Omental fat pad (tissue), 4 donors: ENCODE data around the gene A2M. TPM values are rescaled to one million over a fixed set of nuclear protein-coding genes. Genes with fewer than 3 reads are reported as not detected.

ENCODE experiments used
- ATAC-seq: fragments of 150-250 bp; one replicate; pipeline ENCODE4 v1.9.1; 2016; ENCODE audit warnings: mild to moderate bottlenecking, moderate library complexity; ENCODE audit not compliant: low FRiP score
- DNase-seq: peaks from one replicate; pipeline ENCODE4 v3.0.0-alpha.2; 2019; ENCODE audit warnings: low spot score
- CTCF ChIP-seq, 3 donors: fragments of 450-650 bp; IDR thresholded peaks; one replicate each; pipeline ENCODE4 v1.5.1; 2016 to 2017; ENCODE audit warnings: antibody characterized with exemption in 3 of 3, mild to moderate bottlenecking in 3 of 3, moderate library complexity in 2 of 3
- total RNA-seq, 4 donors: library from RNA; depleted of rRNA; stranded (reverse); fragments of >200 nt; gene quantifications; one replicate each; pipeline ENCODE4 v1.1.0, GENCODE V29; 2016

Gene A2M
- total RNA-seq, 4 donors from 2014 or later, result 178 to 694 (median 529) TPM

- DNase-seq (no peak), ATAC-seq (no peak)
- TF ChIP-seq CTCF (IDR thresholded peaks at IDR 0.05), result no peak
These were observed 64.6 kb downstream of the A2M start for GRCh38 chr12:9051158-9051550.

GRCh38 chr12:9050521-9051157, 65.1 kb downstream of the A2M start:
- no peak for DNase-seq
- TF ChIP-seq CTCF (IDR thresholded peaks at IDR 0.05), result no peak
- no peak for ATAC-seq

- no peak for ATAC-seq
These were observed 66.1 kb downstream of the A2M start for GRCh38 chr12:9049520-9050133.

GRCh38 chr12:9048930-9049329, 66.8 kb downstream of the A2M start:
- TF ChIP-seq CTCF (IDR thresholded peaks at IDR 0.05), result no peak
- DNase-seq, result no peak
- ATAC-seq, result no peak

More at GRCh38 chr12:9049520-9050133, 66.1 kb downstream of the A2M start:
- no peak for DNase-seq
- TF ChIP-seq CTCF (IDR thresholded peaks at IDR 0.05), result no peak

GRCh38 chr12:9047105-9047504, 68.6 kb downstream of the A2M start:
- TF ChIP-seq CTCF (IDR thresholded peaks at IDR 0.05), result no peak
- no peak for DNase-seq
- no peak for ATAC-seq

GRCh38 chr12:9043766-9044165, 72.0 kb downstream of the A2M start:
- no peak for TF ChIP-seq CTCF (IDR thresholded peaks at IDR 0.05)
- DNase-seq (no peak), ATAC-seq (no peak)

GRCh38 chr12:9041321-9041720, 74.4 kb downstream of the A2M start:
- no peak for ATAC-seq
- TF ChIP-seq CTCF (IDR thresholded peaks at IDR 0.05), result no peak
- no peak for DNase-seq
